Left renal cortex interstitium (tissue), 4 donors: ENCODE results near the gene SERPINA4. TPM values are rescaled to one million over a fixed set of nuclear protein-coding genes. Genes with fewer than 3 reads are reported as not detected.

Experiments used
- DNase-seq, 4 donors: peaks; one replicate each; pipeline ENCODE4 v3.0.0-alpha.2; 2013; ENCODE audit warnings: low read depth in 4 of 4, low spot score in 2 of 4, missing footprints in 1 of 4
- polyA plus RNA-seq, 4 donors: library from polyadenylated mRNA; unstranded; fragments of 120-200 nt; gene quantifications; one replicate each; pipeline ENCODE4 v1.2.1, GENCODE V29; 2013; ENCODE audit not compliant: insufficient read length in 4 of 4

The SERPINA4 gene
- polyA plus RNA-seq, 4 donors, result 1.0 to 3.8 (median 1.3) TPM

- DNase-seq, result no peak
These were observed 51.6 kb downstream of the SERPINA4 start for GRCh38 chr14:94612580-94613554.

GRCh38 chr14:94613720-94614644 is 52.7 kb downstream of the SERPINA4 start:
- no peak for DNase-seq

- no peak for DNase-seq
These were observed 53.6 kb downstream of the SERPINA4 start for GRCh38 chr14:94614802-94615201.

- no peak for DNase-seq
These were observed 54.0 kb downstream of the SERPINA4 start for GRCh38 chr14:94615254-94615653.

- no peak for DNase-seq
These were observed 54.8 kb downstream of the SERPINA4 start for GRCh38 chr14:94615823-94616570.

- no peak for DNase-seq
These were observed 56.2 kb downstream of the SERPINA4 start for GRCh38 chr14:94617366-94617941.

GRCh38 chr14:94617988-94618822 is 57.0 kb downstream of the SERPINA4 start:
- no peak for DNase-seq

- no peak for DNase-seq
These were observed 58.1 kb downstream of the SERPINA4 start for GRCh38 chr14:94619297-94619696.

Other genes starting within 250 kb of the SERPINA4 start
- gene SERPINA6, start 238.1 kb upstream of the SERPINA4 start, polyA plus RNA-seq, result 10 to 100 TPM in 1 of 4 donors, 1 to 10 TPM in 3; 2.1 to 11.2 (median 7.6) TPM
- not detected for gene SERPINA2, start 194.7 kb upstream of the SERPINA4 start, polyA plus RNA-seq
- gene SERPINA1, start 172.8 kb upstream of the SERPINA4 start, polyA plus RNA-seq, result 100 to 1,000 TPM in 1 of 4 donors, 10 to 100 TPM in 3; 51.1 to 225 (median 90.9) TPM
- under 1 TPM in 1 of 4 donors, not detected in 3; 0.86 TPM for gene SERPINA11, start 108.6 kb upstream of the SERPINA4 start, polyA plus RNA-seq
- gene SERPINA9, start 85.2 kb upstream of the SERPINA4 start, polyA plus RNA-seq, result not detected
- gene SERPINA12, start 52.0 kb upstream of the SERPINA4 start, polyA plus RNA-seq, result under 1 TPM; 0.30 to 0.77 (median 0.48) TPM
- 10 to 100 TPM in 2 of 4 donors, 1 to 10 TPM in 2; 9.1 to 17.1 (median 11.8) TPM for gene SERPINA5, start 20.0 kb downstream of the SERPINA4 start, polyA plus RNA-seq
- 1 to 10 TPM in 1 of 4 donors, under 1 TPM in 2, not detected in 1; 0.21 to 1.2 (median 0.48) TPM for gene SERPINA3, start 50.9 kb downstream of the SERPINA4 start, polyA plus RNA-seq
- not detected for gene GSC, start 208.7 kb downstream of the SERPINA4 start, polyA plus RNA-seq